ENCODE data around the gene XKR7.

Gene XKR7

GRCh38 chr20:32050851-32051556 lies 83.1 kb downstream of the XKR7 start:
- DNase-seq = no peak

- DNase-seq = no peak
These were observed 83.8 kb downstream of the XKR7 start for GRCh38 chr20:32051720-32052089.

DNA sequence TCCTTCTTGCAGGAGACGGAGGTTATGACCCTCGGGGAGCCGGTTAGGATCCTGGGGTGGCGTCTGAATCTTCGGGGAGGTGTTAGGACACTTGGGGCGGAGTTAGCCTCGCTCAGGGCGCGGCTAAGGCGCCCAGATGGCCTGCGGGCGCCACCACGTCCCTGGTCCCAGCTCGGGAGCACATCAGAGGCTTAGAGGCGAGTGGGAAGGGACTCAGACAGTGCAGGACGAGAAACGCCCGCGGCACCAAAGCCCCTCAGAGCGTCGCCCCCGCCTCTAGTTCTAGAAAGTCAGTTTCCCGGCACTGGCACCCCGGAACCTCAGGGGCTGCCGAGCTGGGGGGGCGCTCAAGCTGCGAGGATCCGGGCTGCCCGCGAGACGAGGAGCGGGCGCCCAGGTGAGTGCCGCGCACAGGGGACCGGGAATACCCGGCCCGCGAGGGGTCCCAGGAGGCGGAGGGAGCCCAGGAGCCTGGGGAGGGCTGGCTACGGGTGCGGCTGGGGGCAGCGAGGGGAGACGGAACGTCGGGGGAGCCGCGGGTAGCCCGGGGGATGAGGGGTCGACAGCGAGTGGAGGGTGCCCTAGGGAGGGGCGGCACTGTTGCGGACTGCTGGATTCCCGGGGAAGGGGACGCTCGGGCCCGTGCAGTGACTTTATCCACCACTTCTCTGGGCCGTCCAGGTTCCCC lies 84.3 kb downstream of the XKR7 start, which contains the start of gene HCK:
TSS of gene HCK (plus strand) at position 153 of the 688 bp plus-strand sequence.
- no peak for DNase-seq

GRCh38 chr20:32052778-32053362 lies 84.9 kb downstream of the XKR7 start:
- no peak for DNase-seq

Measured in activated CD4-positive, alpha-beta T cell treated with anti-CD3 and anti-CD28 coated beads, Interleukin-2, amount 50 U/mL, for 16 hours (primary cell).